ENCODE results near the gene SLC29A3. TPM values are rescaled to one million over a fixed set of nuclear protein-coding genes. Genes with fewer than 3 reads are reported as not detected.
A peak's percentile ranks its signal among the peaks of the same experiment; 100 is the strongest.

The SLC29A3 gene
- total RNA-seq, 2 experiments from 2014 or later = 2.3 to 2.5 TPM

DNA sequence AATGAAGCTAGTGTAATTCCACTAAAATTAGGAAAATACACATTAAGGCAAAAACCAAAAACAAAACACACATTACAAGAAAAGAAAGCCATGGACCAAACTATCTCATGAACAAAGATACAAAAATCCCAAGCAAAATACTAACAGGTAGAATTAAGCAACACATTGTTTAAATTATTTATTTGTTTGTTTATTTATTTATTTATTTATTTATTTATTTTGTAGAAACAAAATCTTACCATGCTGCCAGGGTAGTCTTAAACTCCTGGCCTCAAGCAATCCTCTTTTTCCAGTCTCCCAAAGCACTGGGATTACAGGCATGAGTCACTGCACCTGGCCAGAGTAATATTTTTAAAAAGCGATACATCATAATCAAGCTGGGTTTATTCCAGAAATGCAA is 6.8 kb upstream of the SLC29A3 start:
- Mint-ChIP-seq H3K4me3 (no peak overlapping the region), H3K27ac (no peak overlapping the region), H3K9me3 (no peaks in the 10 kb centered on the region), H3K4me1 (ENCODE audit: low read depth) (peaks cover 4% of the 10 kb centered on the region), H3K36me3 (ENCODE audit: low read depth) (no peaks in the 10 kb centered on the region), H3K27me3 (peaks cover 11% of the 10 kb centered on the region)
- Histone ChIP-seq H3K27me3 (ENCODE audit: control insufficient read depth in 1 of 2, insufficient read depth in 2 of 2, low read length in 2 of 2) (peaks cover 0 to 2% of the 10 kb centered on the region in 2 experiments), H3K36me3 (ENCODE audit: insufficient read depth, low read length) (no peaks in the 10 kb centered on the region), H3K4me3 (ENCODE audit: low read length) (no peak overlapping the region), H3K9me3 (ENCODE audit: control insufficient read depth in 1 of 2, insufficient read depth in 1 of 2, low read length in 2 of 2) (no peaks in the 10 kb centered on the region), H3K27ac (ENCODE audit: low read depth in 1 of 2, low read length in 2 of 2) (no peak overlapping the region), H3K4me1 (ENCODE audit: insufficient read depth, low read length) (peaks cover 7% of the 10 kb centered on the region)
- no peak for ATAC-seq (ENCODE audit: poor library complexity)
- ChIA-PET CTCF (no interaction called here), POLR2A (no interaction called here)
- TF ChIP-seq, protein P1, sequence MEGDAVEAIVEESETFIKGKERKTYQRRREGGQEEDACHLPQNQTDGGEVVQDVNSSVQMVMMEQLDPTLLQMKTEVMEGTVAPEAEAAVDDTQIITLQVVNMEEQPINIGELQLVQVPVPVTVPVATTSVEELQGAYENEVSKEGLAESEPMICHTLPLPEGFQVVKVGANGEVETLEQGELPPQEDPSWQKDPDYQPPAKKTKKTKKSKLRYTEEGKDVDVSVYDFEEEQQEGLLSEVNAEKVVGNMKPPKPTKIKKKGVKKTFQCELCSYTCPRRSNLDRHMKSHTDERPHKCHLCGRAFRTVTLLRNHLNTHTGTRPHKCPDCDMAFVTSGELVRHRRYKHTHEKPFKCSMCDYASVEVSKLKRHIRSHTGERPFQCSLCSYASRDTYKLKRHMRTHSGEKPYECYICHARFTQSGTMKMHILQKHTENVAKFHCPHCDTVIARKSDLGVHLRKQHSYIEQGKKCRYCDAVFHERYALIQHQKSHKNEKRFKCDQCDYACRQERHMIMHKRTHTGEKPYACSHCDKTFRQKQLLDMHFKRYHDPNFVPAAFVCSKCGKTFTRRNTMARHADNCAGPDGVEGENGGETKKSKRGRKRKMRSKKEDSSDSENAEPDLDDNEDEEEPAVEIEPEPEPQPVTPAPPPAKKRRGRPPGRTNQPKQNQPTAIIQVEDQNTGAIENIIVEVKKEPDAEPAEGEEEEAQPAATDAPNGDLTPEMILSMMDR (IDR thresholded peaks at IDR 0.05) = no peak
- intact Hi-C loops (cut with DNase I, micrococcal nuclease) = loop anchor here (5.0 to 10.0 kb wide), 5 partner anchors 63 to 1023 kb away; no protein-coding TSS in a partner anchor
- no peak for DNase-seq

DNA sequence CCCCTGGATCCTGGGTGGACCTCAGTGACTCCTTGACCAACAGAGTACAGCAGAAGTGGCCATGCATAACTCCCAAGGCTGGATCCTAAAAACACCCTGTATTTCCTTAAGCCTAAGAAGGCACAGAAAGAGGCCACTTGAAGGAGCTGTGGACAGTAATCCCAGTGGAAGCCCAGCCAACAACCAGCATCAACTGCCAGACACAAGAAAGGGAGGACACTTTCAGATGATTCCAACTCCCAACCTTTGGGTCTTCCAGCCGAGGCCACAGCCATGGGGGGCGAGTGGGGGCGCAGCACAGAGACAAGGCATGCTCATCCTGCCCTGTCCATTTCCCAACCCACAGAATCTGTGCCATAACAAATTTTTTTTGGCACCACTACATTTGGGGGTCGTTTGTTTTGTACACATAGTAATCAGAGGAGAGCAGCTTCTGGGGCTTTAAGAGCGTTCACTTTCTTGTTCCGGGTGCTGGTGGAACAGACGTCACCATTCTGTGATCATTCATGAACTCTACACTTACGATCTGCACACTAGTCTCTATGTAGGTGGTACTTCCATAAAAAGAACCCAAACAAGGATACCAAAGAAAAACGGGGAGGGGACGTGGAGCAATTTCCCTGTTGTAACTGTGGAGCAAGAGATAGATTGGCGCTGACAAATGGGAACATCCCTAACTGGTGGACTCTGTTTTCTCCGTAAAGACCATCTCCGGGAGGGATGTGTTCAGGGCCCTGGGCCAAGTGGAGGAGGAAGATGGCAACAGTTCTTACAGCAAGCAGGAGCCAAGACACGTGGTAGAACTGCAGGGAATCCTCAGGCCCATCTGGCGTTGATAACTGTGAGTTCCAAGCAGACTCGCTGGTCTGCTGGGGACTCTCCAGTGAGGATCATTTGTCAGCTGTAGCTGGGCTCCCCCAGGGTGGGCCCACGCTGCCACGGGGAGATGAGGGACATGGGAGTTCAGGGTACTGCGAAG is 6.0 kb upstream of the SLC29A3 start:
- DNase-seq (no peak), ATAC-seq (ENCODE audit: poor library complexity) (no peak)
- Mint-ChIP-seq H3K4me1 (ENCODE audit: low read depth) (peaks cover 9% of the 10 kb centered on the region), H3K27ac (no peak overlapping the region), H3K36me3 (ENCODE audit: low read depth) (no peaks in the 10 kb centered on the region), H3K27me3 (peaks cover 11% of the 10 kb centered on the region), H3K9me3 (no peaks in the 10 kb centered on the region), H3K4me3 (no peak overlapping the region)
- ChIA-PET CTCF (interaction anchor here (0.6 to 3.3 kb wide), 3 partner anchors 257 to 910 kb away, joined by 3 to 17 read pairs (median 3); no protein-coding TSS in a partner anchor), POLR2A (no interaction called here)
- H3K4me1 ChIP-seq (ENCODE audit: insufficient read depth, low read length) = peaks cover 7% of the 10 kb centered on the region
- H3K27ac ChIP-seq (ENCODE audit: low read depth in 1 of 2, low read length in 2 of 2) = no peak overlapping the region
- H3K36me3 ChIP-seq (ENCODE audit: insufficient read depth, low read length) = no peaks in the 10 kb centered on the region
- H3K9me3 ChIP-seq (ENCODE audit: control insufficient read depth in 1 of 2, insufficient read depth in 1 of 2, low read length in 2 of 2) = no peaks in the 10 kb centered on the region
- TF ChIP-seq, protein P1 (IDR thresholded peaks at IDR 0.05) = no peak
- no peak overlapping the region for H3K4me3 ChIP-seq (ENCODE audit: low read length)
- peaks cover 0 to 2% of the 10 kb centered on the region in 2 experiments for H3K27me3 ChIP-seq (ENCODE audit: control insufficient read depth in 1 of 2, insufficient read depth in 2 of 2, low read length in 2 of 2)
- intact Hi-C loops (cut with DNase I, micrococcal nuclease) = loop anchor here (5.0 to 10.0 kb wide), 5 partner anchors 62 to 1022 kb away; no protein-coding TSS in a partner anchor

DNA sequence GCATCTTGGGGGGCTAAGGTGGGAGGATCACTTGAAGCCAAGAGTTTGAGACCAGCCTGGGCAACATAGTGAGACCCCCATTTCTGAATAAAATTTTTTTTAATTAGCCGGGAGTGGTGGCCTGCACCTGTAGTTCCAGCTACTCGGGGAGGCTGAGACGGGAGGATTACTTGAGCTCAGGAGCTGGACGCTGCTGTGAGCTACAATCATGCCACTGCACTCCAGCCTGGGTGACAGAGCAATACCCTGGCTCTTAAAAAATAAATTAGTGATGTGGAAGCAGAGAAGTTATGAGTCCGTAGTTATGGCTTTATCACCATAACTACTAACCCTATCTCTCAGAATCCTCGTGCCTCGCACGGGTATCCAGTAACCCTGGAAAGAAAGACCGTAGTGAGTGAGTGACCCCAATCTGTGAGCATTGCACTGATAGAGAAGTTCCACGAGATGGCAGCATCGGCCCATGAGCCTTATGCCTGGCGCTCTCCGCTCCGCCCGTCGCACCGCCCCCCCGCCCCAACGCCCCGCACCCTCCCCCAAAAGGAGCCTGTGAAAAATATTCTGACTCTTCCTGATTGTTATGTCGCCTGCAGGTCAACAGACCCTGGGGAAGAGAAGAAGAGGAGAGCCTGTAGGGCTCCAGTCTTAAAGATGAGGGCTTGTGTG is 4.9 kb upstream of the SLC29A3 start:
- H3K27ac Mint-ChIP-seq = no peak overlapping the region
- H3K9me3 ChIP-seq (ENCODE audit: control insufficient read depth in 1 of 2, insufficient read depth in 1 of 2, low read length in 2 of 2) = no peaks in the 10 kb centered on the region
- peaks cover 15% of the 10 kb centered on the region for H3K4me1 Mint-ChIP-seq (ENCODE audit: low read depth)
- ChIA-PET CTCF (interaction anchor here (0.7 to 3.3 kb wide), 6 partner anchors 63 to 582 kb away, joined by 3 to 17 read pairs (median 4); partner anchors contain the start of gene VSIR), POLR2A (no interaction called here)
- peaks cover 14% of the 10 kb centered on the region for H3K4me1 ChIP-seq (ENCODE audit: insufficient read depth, low read length)
- no peak overlapping the region for H3K4me3 Mint-ChIP-seq
- no peaks in the 10 kb centered on the region for H3K9me3 Mint-ChIP-seq
- ATAC-seq (ENCODE audit: poor library complexity) = peak; percentile 50
- H3K27me3 Mint-ChIP-seq = peaks cover 11% of the 10 kb centered on the region
- no peaks in the 10 kb centered on the region for H3K36me3 Mint-ChIP-seq (ENCODE audit: low read depth)
- no peaks in the 10 kb centered on the region for H3K36me3 ChIP-seq (ENCODE audit: insufficient read depth, low read length)
- DNase-seq = peak; percentile 33 to 84 (median 48)
- H3K27ac ChIP-seq (ENCODE audit: low read depth in 1 of 2, low read length in 2 of 2) = no peak overlapping the region
- TF ChIP-seq, protein P1 (IDR thresholded peaks at IDR 0.05) = peak; percentile 83
- H3K27me3 ChIP-seq (ENCODE audit: control insufficient read depth in 1 of 2, insufficient read depth in 2 of 2, low read length in 2 of 2) = peaks cover 0 to 2% of the 10 kb centered on the region in 2 experiments
- intact Hi-C loops (cut with DNase I, micrococcal nuclease) = loop anchor here (1.0 to 10.0 kb wide), 10 partner anchors 61 to 1021 kb away; no protein-coding TSS in a partner anchor
- no peak overlapping the region for H3K4me3 ChIP-seq (ENCODE audit: low read length)
